ENCODE results near the gene ZBTB5. TPM values are rescaled to one million over a fixed set of nuclear protein-coding genes. Genes with fewer than 3 reads are reported as not detected.
"Not testable (repeated sequence)": the region's sequence is repeated elsewhere in the genome, so short reads cannot be mapped to it uniquely, and the experiment has no call there.

Gene ZBTB5
- total and polyA plus RNA-seq, 9 donors: 7.4 to 13.7 (median 11.8) TPM

DNA sequence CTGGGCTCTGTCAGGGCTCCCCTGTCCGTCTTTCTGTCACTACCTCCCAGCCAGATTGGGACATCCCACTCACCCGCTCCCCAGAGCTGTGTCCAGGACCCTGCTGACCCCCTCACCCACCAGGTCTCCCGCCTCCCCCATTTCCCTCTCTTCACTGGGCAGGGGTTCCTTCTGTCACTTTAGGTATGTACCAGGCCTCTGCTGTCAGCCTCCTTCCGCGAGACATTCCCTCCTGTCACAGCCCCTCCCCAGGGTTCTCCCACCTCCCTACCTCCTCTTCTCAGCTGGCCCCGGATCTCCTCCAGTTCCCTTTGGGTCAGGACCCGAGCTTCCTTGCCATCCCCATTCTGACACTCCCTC, 21.0 kb upstream of the ZBTB5 start:
- no peak for TF ChIP-seq POLR2A (IDR thresholded peaks at IDR 0.05)
- TF ChIP-seq EP300 (IDR thresholded peaks at IDR 0.05): no peak
- TF ChIP-seq CTCF (IDR thresholded peaks at IDR 0.05): no peak
- H3K9me3 ChIP-seq: no peaks in the 10 kb centered on the region
- H3K27ac ChIP-seq: peak overlapping the region in 1 of 2 donors; percentile 59
- H3K27me3 ChIP-seq: no peaks in the 10 kb centered on the region
- peak overlapping the region; percentile 84 for H3K4me3 ChIP-seq
- 0 to 2% (median 1%) methylated on average over 7 of the region's 7 CpGs for WGBS, 3 donors
- intact Hi-C loops (cut with DNase I): loop anchor here in 2 of 4 donors (2.0 to 10.0 kb wide), 3 partner anchors 71 to 889 kb away; no protein-coding TSS in a partner anchor
- no peak for DNase-seq
- H3K36me3 ChIP-seq: no peaks in the 10 kb centered on the region
- H3K4me1 ChIP-seq (ENCODE audit: insufficient read depth): peaks cover 9% of the 10 kb centered on the region

GRCh38 chr9:37485389-37486255, 20.4 kb upstream of the ZBTB5 start, which contains the start of gene POLR1E:
Gene POLR1E (plus strand): TSS chr9:37485948. CDS start chr9:37486048, 100 bp downstream.
- Histone ChIP-seq H3K4me1 (ENCODE audit: insufficient read depth) (peaks cover 9% of the 10 kb centered on the region), H3K4me3 (peak within 1 kb of the TSS; percentile 84), H3K9me3 (no peaks in the 10 kb centered on the region), H3K27me3 (no peaks in the 10 kb centered on the region), H3K36me3 (no peaks in the 10 kb centered on the region), H3K27ac (peak within 1 kb of the TSS in 1 of 2 donors; percentile 59)
- peak; percentile 73 for TF ChIP-seq POLR2A (IDR thresholded peaks at IDR 0.05)
- TF ChIP-seq CTCF (IDR thresholded peaks at IDR 0.05): no peak
- WGBS, 3 donors: 3 to 8% (median 3%) methylated on average over 38 to 56 of the region's 56 CpGs
- DNase-seq: peak; percentile 93 to 96 (median 95)
- intact Hi-C loops (cut with DNase I): loop anchor here in 2 of 4 donors (2.0 to 10.0 kb wide), 3 partner anchors 71 to 889 kb away; no protein-coding TSS in a partner anchor

DNA sequence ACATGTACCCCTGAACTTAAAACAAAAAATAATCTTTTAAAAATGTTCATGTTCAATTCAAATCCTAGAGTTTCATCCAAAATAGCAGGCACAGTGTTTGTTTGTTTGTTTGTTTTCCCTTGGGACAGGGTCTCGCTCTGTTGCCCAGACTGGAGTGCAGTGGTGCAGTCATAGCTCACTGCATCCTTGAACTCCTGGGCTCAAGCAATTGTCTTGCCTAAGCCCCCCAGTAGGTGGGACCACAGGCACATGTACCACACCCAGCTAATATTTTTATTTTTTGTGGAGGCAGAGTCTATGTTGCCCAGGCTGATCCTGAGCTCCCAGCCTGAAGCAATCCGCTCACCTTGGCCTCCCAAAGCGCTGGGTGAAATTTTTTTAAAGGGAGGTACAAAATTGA, 15.5 kb upstream of the ZBTB5 start:
- TF ChIP-seq EP300 (IDR thresholded peaks at IDR 0.05): no peak
- no peak for TF ChIP-seq POLR2A (IDR thresholded peaks at IDR 0.05)
- TF ChIP-seq CTCF (IDR thresholded peaks at IDR 0.05): no peak
- Histone ChIP-seq H3K27me3 (no peaks in the 10 kb centered on the region), H3K4me3 (no peak overlapping the region), H3K36me3 (no peaks in the 10 kb centered on the region), H3K9me3 (no peaks in the 10 kb centered on the region), H3K4me1 (ENCODE audit: insufficient read depth) (peaks cover 4% of the 10 kb centered on the region), H3K27ac (no peak overlapping the region)
- intact Hi-C loops (cut with DNase I): loop anchor here in 1 of 4 donors (10.0 kb wide), 1 partner anchor 894 kb away; no protein-coding TSS in a partner anchor
- WGBS, 3 donors: 72 to 78% (median 76%) methylated on average over 3 of the region's 3 CpGs
- no peak for DNase-seq

DNA sequence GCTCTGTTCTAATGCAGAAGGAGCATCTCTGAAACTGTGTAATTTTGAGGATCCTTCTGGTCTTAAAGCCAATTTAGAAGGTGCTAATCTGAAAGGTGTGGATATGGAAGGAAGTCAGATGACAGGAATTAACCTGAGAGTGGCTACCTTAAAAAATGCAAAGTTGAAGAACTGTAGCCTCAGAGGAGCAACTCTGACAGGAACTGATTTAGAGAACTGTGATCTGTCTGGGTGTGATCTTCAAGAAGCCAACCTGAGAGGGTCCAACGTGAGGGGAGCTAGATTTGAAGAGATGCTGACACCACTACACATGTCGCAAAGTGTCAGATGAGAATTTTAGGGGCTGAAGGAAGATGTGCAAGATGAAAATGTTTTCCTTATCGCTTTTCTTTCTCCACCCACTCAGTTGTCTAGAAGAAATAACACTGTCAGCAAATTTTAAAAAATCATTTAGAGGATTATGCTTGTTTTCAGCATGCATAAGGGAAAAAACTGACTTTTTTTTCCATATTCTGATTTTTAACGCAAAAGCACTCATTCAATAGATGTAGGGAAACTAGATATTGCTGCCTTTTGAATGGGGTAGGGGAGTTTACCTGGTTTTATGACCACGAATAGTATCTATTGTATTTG, 12.9 kb upstream of the ZBTB5 start:
- H3K27me3 ChIP-seq; H3K9me3 ChIP-seq; H3K4me3 ChIP-seq; DNase-seq; H3K36me3 ChIP-seq; H3K27ac ChIP-seq; H3K4me1 ChIP-seq (ENCODE audit: insufficient read depth); intact Hi-C loops (cut with DNase I): not testable (repeated sequence)
- 47 to 52% (median 48%) methylated on average over 5 of the region's 5 CpGs for WGBS, 3 donors

- H3K9me3 ChIP-seq; H3K4me1 ChIP-seq (ENCODE audit: insufficient read depth); DNase-seq; H3K27me3 ChIP-seq; H3K4me3 ChIP-seq; H3K36me3 ChIP-seq; H3K27ac ChIP-seq; intact Hi-C loops (cut with DNase I): not testable (repeated sequence)
- 88 to 90% (median 89%) methylated on average over 4 of the region's 4 CpGs for WGBS, 3 donors
Observed at GRCh38 chr9:37477443-37477842, 12.2 kb upstream of the ZBTB5 start.

Measured in ovary (tissue), 9 donors.